ENCODE data around the gene COX4I1.

COX4I1 gene

GRCh38 chr16:85754413-85754812, 45.1 kb upstream of the COX4I1 start:
- Histone ChIP-seq H3K27ac (ENCODE audit: insufficient read depth, low read depth, low read length, poor library complexity, severe bottlenecking) (no peak overlapping the region), H3K27me3 (ENCODE audit: control insufficient read depth, insufficient read depth, low read length, poor library complexity, severe bottlenecking) (peaks cover 46% of the 10 kb centered on the region), H3K36me3 (ENCODE audit: control insufficient read depth, insufficient read depth, low read length) (no peaks in the 10 kb centered on the region), H3K4me3 (ENCODE audit: insufficient read depth, low read depth, low read length) (no peak overlapping the region), H3K9me3 (ENCODE audit: control insufficient read depth, low read length) (no peaks in the 10 kb centered on the region), H3K4me1 (ENCODE audit: control insufficient read depth, insufficient read depth, low read length) (peaks cover 25% of the 10 kb centered on the region)
- WGBS, 2 experiments = 86 to 88% methylated on average over 7 of the region's 7 CpGs

DNA sequence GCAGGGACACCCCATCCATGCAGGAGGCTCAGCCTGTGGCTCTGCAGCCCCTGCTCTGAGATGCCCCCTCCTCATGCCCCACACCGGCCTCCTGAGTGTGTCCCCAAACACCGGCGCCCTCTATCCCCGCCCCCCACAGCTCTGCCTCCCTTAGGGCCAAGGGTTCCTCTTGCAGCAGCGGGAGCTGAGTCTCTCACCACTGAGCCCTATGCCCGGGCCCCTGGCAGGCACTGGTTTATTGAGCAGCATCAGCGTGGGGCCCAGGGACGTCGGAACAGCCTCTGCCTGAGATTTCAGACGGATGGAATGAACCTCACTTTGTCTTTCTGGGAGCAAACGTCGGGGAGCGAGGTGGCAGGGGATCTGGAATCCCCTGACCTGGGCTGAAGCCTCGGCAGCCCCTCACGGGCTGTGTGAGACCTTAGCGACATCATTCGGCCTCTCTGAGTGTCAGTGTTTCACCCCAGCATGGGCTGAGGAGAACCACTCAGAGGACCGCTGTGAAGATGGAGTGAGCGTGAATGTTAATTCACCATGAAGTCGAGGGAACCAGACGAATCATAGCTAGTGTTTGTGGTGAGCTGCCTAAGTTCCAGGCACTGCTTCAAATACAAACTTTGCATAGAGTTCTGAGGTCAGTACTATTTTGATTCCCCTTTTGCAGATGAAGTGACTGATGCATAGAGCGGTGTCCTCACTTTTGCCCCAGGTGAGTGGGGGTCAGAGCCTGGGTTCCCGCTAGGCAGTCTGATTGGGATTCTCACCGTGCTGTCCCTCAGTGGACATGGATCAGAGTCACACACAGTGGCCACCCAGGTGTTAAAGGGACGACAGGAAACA, 43.3 kb upstream of the COX4I1 start:
- H3K4me1 ChIP-seq (ENCODE audit: control insufficient read depth, insufficient read depth, low read length) = peaks cover 16% of the 10 kb centered on the region
- peaks cover 28% of the 10 kb centered on the region for H3K27me3 ChIP-seq (ENCODE audit: control insufficient read depth, insufficient read depth, low read length, poor library complexity, severe bottlenecking)
- no peak overlapping the region for H3K4me3 ChIP-seq (ENCODE audit: insufficient read depth, low read depth, low read length)
- H3K36me3 ChIP-seq (ENCODE audit: control insufficient read depth, insufficient read depth, low read length) = no peaks in the 10 kb centered on the region
- H3K27ac ChIP-seq (ENCODE audit: insufficient read depth, low read depth, low read length, poor library complexity, severe bottlenecking) = no peak overlapping the region
- 76 to 78% methylated on average over 25 of the region's 25 CpGs for WGBS, 2 experiments
- H3K9me3 ChIP-seq (ENCODE audit: control insufficient read depth, low read length) = no peaks in the 10 kb centered on the region

- WGBS, 2 experiments = 89 to 95% methylated on average over 6 to 7 of the region's 7 CpGs
- Histone ChIP-seq H3K27ac (ENCODE audit: insufficient read depth, low read depth, low read length, poor library complexity, severe bottlenecking) (no peak overlapping the region), H3K4me3 (ENCODE audit: insufficient read depth, low read depth, low read length) (no peak overlapping the region), H3K36me3 (ENCODE audit: control insufficient read depth, insufficient read depth, low read length) (no peaks in the 10 kb centered on the region), H3K4me1 (ENCODE audit: control insufficient read depth, insufficient read depth, low read length) (peaks cover 10% of the 10 kb centered on the region), H3K9me3 (ENCODE audit: control insufficient read depth, low read length) (no peaks in the 10 kb centered on the region), H3K27me3 (ENCODE audit: control insufficient read depth, insufficient read depth, low read length, poor library complexity, severe bottlenecking) (peaks cover 16% of the 10 kb centered on the region)
These were observed 42.1 kb upstream of the COX4I1 start for GRCh38 chr16:85757341-85757822.

DNA sequence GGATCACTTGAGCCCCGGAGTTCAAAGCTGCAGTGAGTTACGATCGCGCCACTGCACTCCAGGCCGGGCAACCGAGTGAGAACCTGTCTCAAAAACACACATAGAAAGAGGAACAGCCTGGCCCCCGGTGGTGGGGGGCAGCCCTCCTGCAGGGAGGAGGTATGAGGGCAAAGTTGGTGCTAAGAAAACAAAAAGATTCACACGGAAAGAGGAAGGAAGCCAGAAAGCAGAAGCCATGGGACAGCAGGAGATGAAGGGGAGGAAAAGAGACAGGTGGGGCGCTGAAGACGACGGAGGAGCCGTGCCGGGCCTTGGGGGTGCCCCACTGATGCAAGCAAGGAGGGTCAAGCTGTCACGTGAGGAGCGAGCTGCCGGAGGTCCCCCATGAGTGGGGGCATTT, 40.4 kb upstream of the COX4I1 start:
- 87 to 88% methylated on average over 16 of the region's 16 CpGs for WGBS, 2 experiments
- Histone ChIP-seq H3K36me3 (ENCODE audit: control insufficient read depth, insufficient read depth, low read length) (no peaks in the 10 kb centered on the region), H3K27ac (ENCODE audit: insufficient read depth, low read depth, low read length, poor library complexity, severe bottlenecking) (no peak overlapping the region), H3K4me3 (ENCODE audit: insufficient read depth, low read depth, low read length) (no peak overlapping the region), H3K4me1 (ENCODE audit: control insufficient read depth, insufficient read depth, low read length) (no peaks in the 10 kb centered on the region), H3K27me3 (ENCODE audit: control insufficient read depth, insufficient read depth, low read length, poor library complexity, severe bottlenecking) (peaks cover under 1% of the 10 kb centered on the region), H3K9me3 (ENCODE audit: control insufficient read depth, low read length) (no peaks in the 10 kb centered on the region)

- 85 to 86% methylated on average over 20 of the region's 20 CpGs for WGBS, 2 experiments
- Histone ChIP-seq H3K36me3 (ENCODE audit: control insufficient read depth, insufficient read depth, low read length) (no peaks in the 10 kb centered on the region), H3K4me3 (ENCODE audit: insufficient read depth, low read depth, low read length) (no peak overlapping the region)
These were observed 39.7 kb upstream of the COX4I1 start for GRCh38 chr16:85759631-85760419.

DNA sequence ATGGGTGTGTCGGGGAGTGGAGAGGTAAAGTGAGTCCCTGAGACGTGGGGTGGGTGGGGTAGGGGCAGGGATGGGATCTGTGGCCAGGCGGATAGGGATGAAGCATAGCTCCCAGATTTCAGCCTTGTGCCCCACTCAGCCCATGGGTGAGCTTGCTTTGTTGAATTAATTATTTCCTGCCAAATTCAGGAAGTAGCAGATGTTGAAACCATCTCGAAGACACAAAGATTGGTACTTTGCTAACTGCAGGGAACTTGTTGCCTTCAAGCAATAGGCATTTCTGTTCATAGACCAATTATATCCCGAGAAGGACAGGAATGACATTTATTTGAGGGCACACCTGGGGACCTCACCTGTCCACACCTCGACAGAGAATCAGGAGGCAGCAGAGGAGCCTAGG, 37.6 kb upstream of the COX4I1 start:
- WGBS, 2 experiments = 91 to 96% methylated on average over 6 of the region's 6 CpGs
- no peaks in the 10 kb centered on the region for H3K36me3 ChIP-seq (ENCODE audit: control insufficient read depth, insufficient read depth, low read length)
- no peak overlapping the region for H3K27ac ChIP-seq (ENCODE audit: insufficient read depth, low read depth, low read length, poor library complexity, severe bottlenecking)
- H3K27me3 ChIP-seq (ENCODE audit: control insufficient read depth, insufficient read depth, low read length, poor library complexity, severe bottlenecking) = no peaks in the 10 kb centered on the region
- no peaks in the 10 kb centered on the region for H3K4me1 ChIP-seq (ENCODE audit: control insufficient read depth, insufficient read depth, low read length)
- H3K4me3 ChIP-seq (ENCODE audit: insufficient read depth, low read depth, low read length) = no peak overlapping the region
- H3K9me3 ChIP-seq (ENCODE audit: control insufficient read depth, low read length) = no peaks in the 10 kb centered on the region

More at GRCh38 chr16:85759631-85760419, 39.7 kb upstream of the COX4I1 start:
- Histone ChIP-seq H3K27ac (ENCODE audit: insufficient read depth, low read depth, low read length, poor library complexity, severe bottlenecking) (no peak overlapping the region), H3K27me3 (ENCODE audit: control insufficient read depth, insufficient read depth, low read length, poor library complexity, severe bottlenecking) (no peaks in the 10 kb centered on the region), H3K4me1 (ENCODE audit: control insufficient read depth, insufficient read depth, low read length) (no peaks in the 10 kb centered on the region), H3K9me3 (ENCODE audit: control insufficient read depth, low read length) (no peaks in the 10 kb centered on the region)

DNA sequence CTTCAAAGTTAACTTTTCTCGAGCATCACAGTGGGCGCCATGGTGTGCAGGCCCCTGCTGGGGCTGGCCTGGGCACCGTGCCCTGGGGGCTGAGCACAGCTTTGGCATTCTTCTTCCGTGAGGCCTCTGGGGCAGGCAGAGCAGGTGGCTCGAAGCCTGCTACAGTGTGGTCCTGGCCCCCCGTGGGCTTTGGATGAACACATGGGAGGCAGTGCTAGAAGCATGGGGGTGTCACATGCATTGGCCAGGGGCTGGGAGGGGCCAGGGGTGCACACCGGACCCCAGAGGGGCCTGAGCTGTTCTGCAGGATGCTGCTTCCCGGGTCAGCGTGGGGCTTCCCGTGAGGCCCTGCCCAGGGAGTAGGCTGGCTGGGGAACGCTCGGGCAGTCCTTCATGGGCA, 36.5 kb upstream of the COX4I1 start:
- H3K27me3 ChIP-seq (ENCODE audit: control insufficient read depth, insufficient read depth, low read length, poor library complexity, severe bottlenecking) = no peaks in the 10 kb centered on the region

DNA sequence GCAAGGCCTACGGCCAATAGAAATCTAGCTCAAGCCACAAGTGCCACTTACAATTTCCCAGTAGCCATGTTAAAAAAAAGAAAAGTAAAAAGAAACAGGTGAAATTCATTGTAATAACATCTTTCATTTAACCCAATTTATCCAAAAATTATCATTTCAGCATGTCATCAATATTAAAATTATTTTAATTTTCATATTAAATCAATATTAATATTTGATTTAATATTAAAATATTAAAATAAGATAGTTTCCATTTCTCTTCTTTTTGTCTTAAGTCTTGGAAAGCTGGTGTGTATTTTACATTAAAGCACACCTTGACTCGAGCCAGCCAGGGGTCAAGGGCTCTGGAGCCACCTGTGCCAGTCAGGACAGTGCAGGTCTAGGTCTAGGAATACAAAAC, 35.9 kb upstream of the COX4I1 start:
- 91 to 97% methylated on average over 2 of the region's 2 CpGs for WGBS, 2 experiments
- H3K27me3 ChIP-seq (ENCODE audit: control insufficient read depth, insufficient read depth, low read length, poor library complexity, severe bottlenecking) = no peaks in the 10 kb centered on the region
- no peaks in the 10 kb centered on the region for H3K36me3 ChIP-seq (ENCODE audit: control insufficient read depth, insufficient read depth, low read length)
- no peak overlapping the region for H3K4me3 ChIP-seq (ENCODE audit: insufficient read depth, low read depth, low read length)
- peaks cover 7% of the 10 kb centered on the region for H3K4me1 ChIP-seq (ENCODE audit: control insufficient read depth, insufficient read depth, low read length)
- no peaks in the 10 kb centered on the region for H3K9me3 ChIP-seq (ENCODE audit: control insufficient read depth, low read length)
- H3K27ac ChIP-seq (ENCODE audit: insufficient read depth, low read depth, low read length, poor library complexity, severe bottlenecking) = no peak overlapping the region

More for the DNA sequence above, 36.5 kb upstream of the COX4I1 start:
- WGBS, 2 experiments = 89 to 90% methylated on average over 12 of the region's 12 CpGs
- Histone ChIP-seq H3K27ac (ENCODE audit: insufficient read depth, low read depth, low read length, poor library complexity, severe bottlenecking) (no peak overlapping the region), H3K4me1 (ENCODE audit: control insufficient read depth, insufficient read depth, low read length) (peaks cover under 1% of the 10 kb centered on the region), H3K4me3 (ENCODE audit: insufficient read depth, low read depth, low read length) (no peak overlapping the region), H3K9me3 (ENCODE audit: control insufficient read depth, low read length) (no peaks in the 10 kb centered on the region), H3K36me3 (ENCODE audit: control insufficient read depth, insufficient read depth, low read length) (no peaks in the 10 kb centered on the region)

GRCh38 chr16:85765211-85765610, 34.3 kb upstream of the COX4I1 start:
- no peaks in the 10 kb centered on the region for H3K27me3 ChIP-seq (ENCODE audit: control insufficient read depth, insufficient read depth, low read length, poor library complexity, severe bottlenecking)
- no peaks in the 10 kb centered on the region for H3K36me3 ChIP-seq (ENCODE audit: control insufficient read depth, insufficient read depth, low read length)
- no peaks in the 10 kb centered on the region for H3K9me3 ChIP-seq (ENCODE audit: control insufficient read depth, low read length)
- no peak overlapping the region for H3K4me3 ChIP-seq (ENCODE audit: insufficient read depth, low read depth, low read length)
- H3K4me1 ChIP-seq (ENCODE audit: control insufficient read depth, insufficient read depth, low read length) = peaks cover 8% of the 10 kb centered on the region
- 61 to 81% methylated on average over 7 to 8 of the region's 8 CpGs for WGBS, 2 experiments
- no peak overlapping the region for H3K27ac ChIP-seq (ENCODE audit: insufficient read depth, low read depth, low read length, poor library complexity, severe bottlenecking)

- H3K36me3 ChIP-seq (ENCODE audit: control insufficient read depth, insufficient read depth, low read length) = no peaks in the 10 kb centered on the region
- H3K4me3 ChIP-seq (ENCODE audit: insufficient read depth, low read depth, low read length) = no peak overlapping the region
- peaks cover 8% of the 10 kb centered on the region for H3K4me1 ChIP-seq (ENCODE audit: control insufficient read depth, insufficient read depth, low read length)
- no peaks in the 10 kb centered on the region for H3K27me3 ChIP-seq (ENCODE audit: control insufficient read depth, insufficient read depth, low read length, poor library complexity, severe bottlenecking)
- WGBS, 2 experiments = 74 to 75% methylated on average over 8 of the region's 8 CpGs
- no peak overlapping the region for H3K27ac ChIP-seq (ENCODE audit: insufficient read depth, low read depth, low read length, poor library complexity, severe bottlenecking)
- no peaks in the 10 kb centered on the region for H3K9me3 ChIP-seq (ENCODE audit: control insufficient read depth, low read length)
These were observed 33.7 kb upstream of the COX4I1 start for GRCh38 chr16:85765767-85766166.
